Measurements from ENCODE around the gene LUC7L3.

GRCh38 chr17:50682938-50683337 lies 36.5 kb upstream of the LUC7L3 start:
- TF ChIP-seq, protein P1, sequence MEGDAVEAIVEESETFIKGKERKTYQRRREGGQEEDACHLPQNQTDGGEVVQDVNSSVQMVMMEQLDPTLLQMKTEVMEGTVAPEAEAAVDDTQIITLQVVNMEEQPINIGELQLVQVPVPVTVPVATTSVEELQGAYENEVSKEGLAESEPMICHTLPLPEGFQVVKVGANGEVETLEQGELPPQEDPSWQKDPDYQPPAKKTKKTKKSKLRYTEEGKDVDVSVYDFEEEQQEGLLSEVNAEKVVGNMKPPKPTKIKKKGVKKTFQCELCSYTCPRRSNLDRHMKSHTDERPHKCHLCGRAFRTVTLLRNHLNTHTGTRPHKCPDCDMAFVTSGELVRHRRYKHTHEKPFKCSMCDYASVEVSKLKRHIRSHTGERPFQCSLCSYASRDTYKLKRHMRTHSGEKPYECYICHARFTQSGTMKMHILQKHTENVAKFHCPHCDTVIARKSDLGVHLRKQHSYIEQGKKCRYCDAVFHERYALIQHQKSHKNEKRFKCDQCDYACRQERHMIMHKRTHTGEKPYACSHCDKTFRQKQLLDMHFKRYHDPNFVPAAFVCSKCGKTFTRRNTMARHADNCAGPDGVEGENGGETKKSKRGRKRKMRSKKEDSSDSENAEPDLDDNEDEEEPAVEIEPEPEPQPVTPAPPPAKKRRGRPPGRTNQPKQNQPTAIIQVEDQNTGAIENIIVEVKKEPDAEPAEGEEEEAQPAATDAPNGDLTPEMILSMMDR (IDR thresholded peaks at IDR 0.05; ENCODE audit: poor library complexity), result no peak
- TF ChIP-seq EZH2phosphoT487 (IDR thresholded peaks at IDR 0.05; ENCODE audit: low read depth, severe bottlenecking, unreplicated experiment), result no peak
- TF ChIP-seq EZH2 (IDR thresholded peaks at IDR 0.05; ENCODE audit: borderline replicate concordance), result no peak
